Neural cell (in vitro differentiated cells): ENCODE data around the gene LARGE1. TPM values are rescaled to one million over a fixed set of nuclear protein-coding genes. Genes with fewer than 3 reads are reported as not detected.

Experiments
- H2AFZ ChIP-seq: fragments of 200-600, 300-800 bp; sonication (generic), shearing (Covaris generic); 2 replicates; pipeline ENCODE4 v1.6.0; 2014; ENCODE audit warnings: low read depth, mild to moderate bottlenecking, antibody characterized with exemption, low read length, moderate library complexity
- H3F3A ChIP-seq: fragments of 200-600 bp; shearing (Covaris generic); 2 replicates; pipeline ENCODE4 v1.6.1; 2016; ENCODE audit warnings: mild to moderate bottlenecking, moderate library complexity, mixed read lengths, antibody characterized with exemption, low read length; ENCODE audit not compliant: insufficient read depth, poor library complexity, severe bottlenecking
- H3K27ac ChIP-seq: fragments of 200-600, 300-800 bp; sonication (generic), shearing (Covaris generic); 2 replicates; pipeline ENCODE4 v1.5.1; 2014; ENCODE audit warnings: mild to moderate bottlenecking, low read length, moderate library complexity
- H3K27me3 ChIP-seq: fragments of 300-800, 200-600 bp; sonication (generic), shearing (Covaris generic); 2 replicates; pipeline ENCODE4 v1.6.0; 2014; ENCODE audit warnings: mild to moderate bottlenecking, low read depth, low read length, moderate library complexity; ENCODE audit not compliant: insufficient read depth
- H3K36me3 ChIP-seq: fragments of 300-800, 200-600 bp; sonication (generic), shearing (Covaris generic); 2 replicates; pipeline ENCODE4 v1.5.1; 2014; ENCODE audit warnings: mild to moderate bottlenecking, antibody characterized with exemption, low read length, moderate library complexity; ENCODE audit not compliant: insufficient read depth
- H3K4me2 ChIP-seq: fragments of 300-800, 200-600 bp; sonication (generic), shearing (Covaris generic); 2 replicates; pipeline ENCODE4 v1.6.0; 2014; ENCODE audit warnings: mild to moderate bottlenecking, low read length
- H3K4me3 ChIP-seq: fragments of 300-800, 200-600 bp; sonication (generic), shearing (Covaris generic); 2 replicates; pipeline ENCODE4 v1.5.1; 2014; ENCODE audit warnings: mild to moderate bottlenecking, low read length, moderate library complexity
- H3K79me2 ChIP-seq: fragments of 200-600 bp; shearing (Covaris generic); replicated peaks from 2 replicates; pipeline ENCODE4 v1.6.0; 2014; ENCODE audit warnings: mild to moderate bottlenecking, low read length, moderate library complexity; ENCODE audit not compliant: insufficient read depth
- H3K9ac ChIP-seq: fragments of 300-800, 200-600 bp; sonication (generic), shearing (Covaris generic); 2 replicates; pipeline ENCODE4 v1.6.1; 2016; ENCODE audit warnings: mild to moderate bottlenecking, low read length, mixed read lengths
- H3K9me2 ChIP-seq: fragments of 200-600 bp; shearing (Covaris generic); 2 replicates; pipeline ENCODE4 v1.6.1; 2016; ENCODE audit warnings: mild to moderate bottlenecking, low read length, mixed read lengths; ENCODE audit not compliant: insufficient read depth
- H3K9me3 ChIP-seq: fragments of 200-600, 300-800 bp; sonication (generic), shearing (Covaris generic); 2 replicates; pipeline ENCODE4 v1.6.1; 2016; ENCODE audit warnings: mild to moderate bottlenecking, mixed run types, low read length, moderate library complexity, mixed read lengths
- H4K20me1 ChIP-seq: fragments of 200-600 bp; shearing (Covaris generic); 2 replicates; pipeline ENCODE4 v1.6.1; 2016; ENCODE audit warnings: mild to moderate bottlenecking, mixed run types; ENCODE audit not compliant: insufficient read depth
- EP300 ChIP-seq: fragments of 450-650 bp; conservative IDR thresholded peaks from 2 replicates; pipeline ENCODE4 v1.6.1; 2014; ENCODE audit warnings: antibody characterized with exemption, mild to moderate bottlenecking, moderate library complexity; ENCODE audit not compliant: poor library complexity, severe bottlenecking
- EZH2 ChIP-seq: fragments of 200-600, 300-800 bp; shearing (Covaris generic), sonication (generic); IDR thresholded peaks from 2 replicates; pipeline ENCODE4 v1.6.1; 2014; ENCODE audit warnings: antibody characterized with exemption, low read length, borderline replicate concordance, mild to moderate bottlenecking; ENCODE audit not compliant: insufficient read depth, poor library complexity, severe bottlenecking
- MXI1 ChIP-seq: fragments of 450-650 bp; conservative IDR thresholded peaks from 2 replicates; pipeline ENCODE4 v1.6.1; 2014; ENCODE audit warnings: antibody characterized with exemption, mild to moderate bottlenecking; ENCODE audit not compliant: poor library complexity, severe bottlenecking
- POLR2AphosphoS5 ChIP-seq: IDR thresholded peaks from 2 replicates; pipeline ENCODE4 v1.6.1; 2012
- RAD21 ChIP-seq: fragments of 450-650 bp; conservative IDR thresholded peaks from 2 replicates; pipeline ENCODE4 v1.6.1; 2014; ENCODE audit warnings: antibody characterized with exemption, mild to moderate bottlenecking, moderate library complexity
- SMC3 ChIP-seq: fragments of 450-650 bp; conservative IDR thresholded peaks from 2 replicates; pipeline ENCODE4 v1.6.1; 2014; ENCODE audit warnings: antibody characterized with exemption, mild to moderate bottlenecking, moderate library complexity; ENCODE audit not compliant: poor library complexity
- TAF1 ChIP-seq: IDR thresholded peaks from 2 replicates; pipeline ENCODE4 v1.6.1; 2012; ENCODE audit warnings: low read depth
- polyA plus RNA-seq: library from polyadenylated mRNA; depleted of rRNA; stranded (reverse); fragments of >200 nt; gene quantifications from 2 replicates; pipeline ENCODE4 v1.2.3, GENCODE V29; 2014
- TF ChIP-seq, protein P1 (sequence below): fragments of 450-650 bp; IDR thresholded peaks from 2 replicates; pipeline ENCODE4 v1.5.1; 2014; ENCODE audit warnings: antibody characterized with exemption, mild to moderate bottlenecking, moderate library complexity; ENCODE audit not compliant: poor library complexity, severe bottlenecking
- TF ChIP-seq, protein P2 (sequence below): IDR thresholded peaks from 2 replicates; pipeline ENCODE4 v1.6.1; 2012; ENCODE audit warnings: borderline replicate concordance

Gene LARGE1
- polyA plus RNA-seq, 1 donor from 2014 or later = 27.5 TPM

DNA sequence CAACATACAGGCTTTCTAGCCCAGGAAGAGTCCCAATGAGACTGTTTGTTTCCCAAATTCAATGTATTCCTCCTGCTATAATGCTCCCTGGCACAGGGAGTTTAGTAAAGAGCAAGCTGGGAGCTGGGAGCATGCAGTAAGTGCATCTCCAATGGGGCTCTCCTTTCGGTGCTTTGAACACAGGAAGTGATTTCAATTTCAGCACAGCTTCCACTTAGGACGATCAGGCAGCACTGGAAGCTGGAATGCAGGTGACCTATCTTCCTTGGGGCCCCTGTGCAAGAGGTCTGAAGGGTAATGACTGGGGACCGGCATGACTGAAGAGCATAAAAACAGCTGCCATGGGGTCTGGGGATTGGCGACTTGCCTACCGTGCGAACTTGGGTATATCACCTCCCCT is 76.0 kb downstream of the LARGE1 start:
- Histone ChIP-seq H3K36me3 (no peaks in the 10 kb centered on the region), H3K4me3 (no peak overlapping the region), H3K4me2 (no peak overlapping the region), H4K20me1 (no peaks in the 10 kb centered on the region), H3K27ac (no peak overlapping the region), H3K9me2 (no peaks in the 10 kb centered on the region), H3K27me3 (no peaks in the 10 kb centered on the region), H2AFZ (no peak overlapping the region), H3K9ac (no peak overlapping the region), H3F3A (no peaks in the 10 kb centered on the region), H3K9me3 (no peaks in the 10 kb centered on the region), H3K79me2 (no peaks in the 10 kb centered on the region)
- no peak for TF ChIP-seq MXI1
- TF ChIP-seq EP300 = no peak

DNA sequence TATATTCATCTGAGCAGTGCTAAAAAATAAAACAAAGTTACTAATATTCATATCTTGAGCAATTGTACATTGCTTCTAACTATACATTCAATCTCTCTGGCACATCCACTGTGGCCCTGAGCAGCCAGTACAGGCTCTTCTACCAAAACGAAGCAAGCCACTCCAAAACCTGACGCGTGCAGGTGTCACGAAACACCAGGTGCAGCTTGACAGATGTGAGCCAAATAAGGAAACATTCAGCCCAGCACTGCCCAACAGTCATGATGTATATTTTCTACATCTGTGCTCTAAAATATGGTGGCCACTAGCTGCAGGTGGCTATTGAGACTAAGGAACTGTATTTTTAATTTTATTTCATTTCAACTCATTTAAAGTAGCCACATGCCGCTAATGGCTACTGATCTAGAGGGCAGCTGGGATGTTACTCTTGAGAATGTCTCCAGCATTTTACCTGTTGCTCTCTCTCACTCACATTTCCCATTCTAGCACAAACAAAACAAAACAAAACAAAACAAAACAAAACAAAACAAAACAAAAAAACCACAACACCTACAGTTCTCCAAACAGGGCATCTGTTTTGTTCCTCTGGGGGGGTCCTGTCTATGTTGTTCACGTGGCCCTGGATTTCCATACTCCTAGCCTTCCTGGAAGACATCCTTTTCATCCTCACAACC is 77.7 kb downstream of the LARGE1 start:
- Histone ChIP-seq H3F3A (no peaks in the 10 kb centered on the region), H3K9me3 (no peaks in the 10 kb centered on the region), H4K20me1 (no peaks in the 10 kb centered on the region), H3K27ac (no peak overlapping the region), H3K9ac (no peak overlapping the region), H3K4me3 (no peak overlapping the region), H3K4me2 (no peak overlapping the region), H3K27me3 (no peaks in the 10 kb centered on the region), H3K36me3 (no peaks in the 10 kb centered on the region), H3K79me2 (no peaks in the 10 kb centered on the region), H3K9me2 (no peaks in the 10 kb centered on the region), H2AFZ (no peak overlapping the region)
- no peak for TF ChIP-seq POLR2AphosphoS5
- TF ChIP-seq, protein P1, sequence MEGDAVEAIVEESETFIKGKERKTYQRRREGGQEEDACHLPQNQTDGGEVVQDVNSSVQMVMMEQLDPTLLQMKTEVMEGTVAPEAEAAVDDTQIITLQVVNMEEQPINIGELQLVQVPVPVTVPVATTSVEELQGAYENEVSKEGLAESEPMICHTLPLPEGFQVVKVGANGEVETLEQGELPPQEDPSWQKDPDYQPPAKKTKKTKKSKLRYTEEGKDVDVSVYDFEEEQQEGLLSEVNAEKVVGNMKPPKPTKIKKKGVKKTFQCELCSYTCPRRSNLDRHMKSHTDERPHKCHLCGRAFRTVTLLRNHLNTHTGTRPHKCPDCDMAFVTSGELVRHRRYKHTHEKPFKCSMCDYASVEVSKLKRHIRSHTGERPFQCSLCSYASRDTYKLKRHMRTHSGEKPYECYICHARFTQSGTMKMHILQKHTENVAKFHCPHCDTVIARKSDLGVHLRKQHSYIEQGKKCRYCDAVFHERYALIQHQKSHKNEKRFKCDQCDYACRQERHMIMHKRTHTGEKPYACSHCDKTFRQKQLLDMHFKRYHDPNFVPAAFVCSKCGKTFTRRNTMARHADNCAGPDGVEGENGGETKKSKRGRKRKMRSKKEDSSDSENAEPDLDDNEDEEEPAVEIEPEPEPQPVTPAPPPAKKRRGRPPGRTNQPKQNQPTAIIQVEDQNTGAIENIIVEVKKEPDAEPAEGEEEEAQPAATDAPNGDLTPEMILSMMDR = no peak
- no peak for TF ChIP-seq MXI1
- TF ChIP-seq EP300 = no peak
- no peak for TF ChIP-seq TAF1
- TF ChIP-seq, protein P2, sequence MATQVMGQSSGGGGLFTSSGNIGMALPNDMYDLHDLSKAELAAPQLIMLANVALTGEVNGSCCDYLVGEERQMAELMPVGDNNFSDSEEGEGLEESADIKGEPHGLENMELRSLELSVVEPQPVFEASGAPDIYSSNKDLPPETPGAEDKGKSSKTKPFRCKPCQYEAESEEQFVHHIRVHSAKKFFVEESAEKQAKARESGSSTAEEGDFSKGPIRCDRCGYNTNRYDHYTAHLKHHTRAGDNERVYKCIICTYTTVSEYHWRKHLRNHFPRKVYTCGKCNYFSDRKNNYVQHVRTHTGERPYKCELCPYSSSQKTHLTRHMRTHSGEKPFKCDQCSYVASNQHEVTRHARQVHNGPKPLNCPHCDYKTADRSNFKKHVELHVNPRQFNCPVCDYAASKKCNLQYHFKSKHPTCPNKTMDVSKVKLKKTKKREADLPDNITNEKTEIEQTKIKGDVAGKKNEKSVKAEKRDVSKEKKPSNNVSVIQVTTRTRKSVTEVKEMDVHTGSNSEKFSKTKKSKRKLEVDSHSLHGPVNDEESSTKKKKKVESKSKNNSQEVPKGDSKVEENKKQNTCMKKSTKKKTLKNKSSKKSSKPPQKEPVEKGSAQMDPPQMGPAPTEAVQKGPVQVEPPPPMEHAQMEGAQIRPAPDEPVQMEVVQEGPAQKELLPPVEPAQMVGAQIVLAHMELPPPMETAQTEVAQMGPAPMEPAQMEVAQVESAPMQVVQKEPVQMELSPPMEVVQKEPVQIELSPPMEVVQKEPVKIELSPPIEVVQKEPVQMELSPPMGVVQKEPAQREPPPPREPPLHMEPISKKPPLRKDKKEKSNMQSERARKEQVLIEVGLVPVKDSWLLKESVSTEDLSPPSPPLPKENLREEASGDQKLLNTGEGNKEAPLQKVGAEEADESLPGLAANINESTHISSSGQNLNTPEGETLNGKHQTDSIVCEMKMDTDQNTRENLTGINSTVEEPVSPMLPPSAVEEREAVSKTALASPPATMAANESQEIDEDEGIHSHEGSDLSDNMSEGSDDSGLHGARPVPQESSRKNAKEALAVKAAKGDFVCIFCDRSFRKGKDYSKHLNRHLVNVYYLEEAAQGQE = no peak
- no peak for TF ChIP-seq SMC3
- TF ChIP-seq RAD21 = no peak
- TF ChIP-seq EZH2 = no peak
